Measurements from ENCODE around the gene TNPO3. TPM values are rescaled to one million over a fixed set of nuclear protein-coding genes. Genes with fewer than 3 reads are reported as not detected.

Gene TNPO3
- polyA plus RNA-seq, 1 of the 3 experiments (the other 2 are of a cell fraction), result 27.8 TPM

DNA sequence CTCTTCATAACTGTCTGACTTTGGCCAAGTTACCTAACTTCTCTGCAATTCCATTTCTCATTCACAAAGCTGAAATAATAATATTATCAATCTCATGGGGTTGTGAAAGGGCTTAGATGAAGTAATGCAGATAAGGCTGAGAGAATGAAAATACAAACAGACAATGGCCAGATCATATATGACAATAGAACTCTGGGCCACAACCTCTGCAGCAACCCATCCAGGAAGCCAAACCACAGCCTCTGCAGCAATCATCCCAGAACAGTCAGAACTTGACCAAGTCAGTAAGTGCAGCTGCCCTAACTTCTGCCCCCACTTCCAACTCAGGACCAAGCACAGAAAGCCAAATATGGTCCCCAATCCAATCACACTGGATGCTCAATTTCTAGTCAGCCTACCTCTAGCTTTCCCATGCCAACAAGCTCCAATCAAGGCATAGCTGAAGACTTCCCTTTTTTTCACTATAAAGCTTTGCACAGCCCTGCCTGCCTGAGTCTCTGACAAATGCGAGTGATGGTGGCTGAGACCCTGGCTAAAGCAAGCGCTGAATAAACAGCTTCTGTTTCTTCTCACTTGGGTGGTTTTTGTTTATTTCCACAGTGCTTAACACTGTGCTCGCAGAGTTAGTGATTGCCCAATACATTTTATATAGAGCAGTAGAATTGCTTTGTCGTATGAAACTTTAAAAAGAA lies 34.8 kb upstream of the TNPO3 start:
- Histone ChIP-seq H3K36me3 (replicated peaks in 1 of 2; ENCODE audit: control insufficient read depth in 1 of 2, insufficient read depth in 2 of 2, low read length in 1 of 2) (no peaks in the 10 kb centered on the region), H3K4me1 (ENCODE audit: control insufficient read depth in 1 of 2, insufficient read depth in 2 of 2, low read depth in 1 of 2, low read length in 1 of 2) (no peaks in the 10 kb centered on the region; a peak in 1 of 4 replicates), H3K4me3 (ENCODE audit: low read depth in 2 of 2, low read length in 1 of 2) (no peak overlapping the region), H3K27ac (ENCODE audit: low read depth in 2 of 2, low read length in 1 of 2) (no peak overlapping the region), H2AFZ (ENCODE audit: low read depth) (no peak overlapping the region), H4K20me1 (ENCODE audit: insufficient read depth) (no peaks in the 10 kb centered on the region), H3K4me2 (no peak overlapping the region), H3K9me3 (no peaks in the 10 kb centered on the region), H3K9ac (no peak overlapping the region), H3F3A (replicated peaks; ENCODE audit: insufficient read depth) (no peaks in the 10 kb centered on the region), H3K79me2 (ENCODE audit: insufficient read depth) (no peaks in the 10 kb centered on the region), H3K9me2 (no peaks in the 10 kb centered on the region), H3K27me3 (ENCODE audit: insufficient read depth) (no peaks in the 10 kb centered on the region; the same call in 1 of the 2 replicates)
- WGBS (ENCODE audit: low lambda C conversion rate), result 67% methylated on average over 4 of the region's 4 CpGs
- no peak for DNase-seq
- no peak for TF ChIP-seq NRF1 (IDR thresholded peaks at IDR 0.05; ENCODE audit: low read depth, low read length)
- ChIA-PET POLR2A (interaction anchor here (0.8 to 1.1 kb wide), 2 partner anchors 8 to 35 kb away, joined by 3 read pairs; no protein-coding TSS in a partner anchor), CTCF (interaction anchor here (0.7 to 7.7 kb wide), 12 partner anchors 9 to 662 kb away, joined by 3 to 137 read pairs (median 8); partner anchors contain the start of gene KCP)

DNA sequence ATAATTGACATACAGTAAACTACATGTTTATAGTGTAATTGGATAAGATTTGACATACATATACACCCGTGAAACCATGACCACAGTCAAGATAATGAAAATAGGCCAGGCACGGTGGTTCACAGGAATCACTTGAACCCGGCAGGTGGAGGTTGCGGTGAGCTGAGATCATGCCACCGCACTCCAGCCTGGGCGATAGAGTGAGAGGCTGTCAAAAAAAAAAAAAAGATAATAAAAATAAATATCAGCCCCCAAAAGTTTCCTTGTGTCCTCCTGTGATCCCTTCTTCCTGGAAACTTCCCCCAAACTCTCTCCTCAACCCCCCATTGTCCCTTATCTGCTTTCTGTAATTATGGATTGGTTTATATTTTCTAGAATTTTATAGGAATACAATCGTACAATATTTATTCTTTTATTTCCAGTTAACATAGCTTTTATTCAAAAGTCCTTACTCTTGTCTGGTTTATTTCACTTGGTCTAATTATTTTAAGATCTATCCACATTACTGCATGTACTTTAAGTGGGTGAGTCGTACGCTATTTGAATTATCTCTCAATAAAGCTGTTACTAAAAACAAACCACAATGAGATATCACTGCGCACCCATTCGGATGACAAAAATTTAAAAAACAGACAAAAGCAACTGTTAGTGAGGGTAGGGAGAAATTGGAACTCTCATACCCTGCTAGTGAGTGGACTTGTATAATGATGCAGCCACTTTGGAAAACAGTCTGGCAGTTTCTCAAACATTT lies 30.1 kb upstream of the TNPO3 start:
- no peak overlapping the region for H2AFZ ChIP-seq (ENCODE audit: low read depth)
- H3K27ac ChIP-seq (ENCODE audit: low read depth in 2 of 2, low read length in 1 of 2), result no peak overlapping the region
- H4K20me1 ChIP-seq (ENCODE audit: insufficient read depth), result no peaks in the 10 kb centered on the region
- H3K4me3 ChIP-seq (ENCODE audit: low read depth in 2 of 2, low read length in 1 of 2), result no peak overlapping the region
- H3K36me3 ChIP-seq (replicated peaks in 1 of 2; ENCODE audit: control insufficient read depth in 1 of 2, insufficient read depth in 2 of 2, low read length in 1 of 2), result no peaks in the 10 kb centered on the region
- ChIA-PET CTCF (interaction anchor here (1.1 to 7.5 kb wide), 3 partner anchors 7 to 201 kb away, joined by 3 to 63 read pairs (median 3); no protein-coding TSS in a partner anchor), POLR2A (no interaction called here)
- H3K9me3 ChIP-seq, result no peaks in the 10 kb centered on the region
- 65% methylated on average over 11 of the region's 11 CpGs for WGBS (ENCODE audit: low lambda C conversion rate)
- H3K9ac ChIP-seq, result no peak overlapping the region
- TF ChIP-seq GABPA (IDR thresholded peaks at IDR 0.05; ENCODE audit: low read depth) (no peak), SMC3 (IDR thresholded peaks at IDR 0.05; ENCODE audit: low read depth, low read length) (no peak), JUND (IDR thresholded peaks at IDR 0.05) (no peak)
- TF ChIP-seq, protein P1, sequence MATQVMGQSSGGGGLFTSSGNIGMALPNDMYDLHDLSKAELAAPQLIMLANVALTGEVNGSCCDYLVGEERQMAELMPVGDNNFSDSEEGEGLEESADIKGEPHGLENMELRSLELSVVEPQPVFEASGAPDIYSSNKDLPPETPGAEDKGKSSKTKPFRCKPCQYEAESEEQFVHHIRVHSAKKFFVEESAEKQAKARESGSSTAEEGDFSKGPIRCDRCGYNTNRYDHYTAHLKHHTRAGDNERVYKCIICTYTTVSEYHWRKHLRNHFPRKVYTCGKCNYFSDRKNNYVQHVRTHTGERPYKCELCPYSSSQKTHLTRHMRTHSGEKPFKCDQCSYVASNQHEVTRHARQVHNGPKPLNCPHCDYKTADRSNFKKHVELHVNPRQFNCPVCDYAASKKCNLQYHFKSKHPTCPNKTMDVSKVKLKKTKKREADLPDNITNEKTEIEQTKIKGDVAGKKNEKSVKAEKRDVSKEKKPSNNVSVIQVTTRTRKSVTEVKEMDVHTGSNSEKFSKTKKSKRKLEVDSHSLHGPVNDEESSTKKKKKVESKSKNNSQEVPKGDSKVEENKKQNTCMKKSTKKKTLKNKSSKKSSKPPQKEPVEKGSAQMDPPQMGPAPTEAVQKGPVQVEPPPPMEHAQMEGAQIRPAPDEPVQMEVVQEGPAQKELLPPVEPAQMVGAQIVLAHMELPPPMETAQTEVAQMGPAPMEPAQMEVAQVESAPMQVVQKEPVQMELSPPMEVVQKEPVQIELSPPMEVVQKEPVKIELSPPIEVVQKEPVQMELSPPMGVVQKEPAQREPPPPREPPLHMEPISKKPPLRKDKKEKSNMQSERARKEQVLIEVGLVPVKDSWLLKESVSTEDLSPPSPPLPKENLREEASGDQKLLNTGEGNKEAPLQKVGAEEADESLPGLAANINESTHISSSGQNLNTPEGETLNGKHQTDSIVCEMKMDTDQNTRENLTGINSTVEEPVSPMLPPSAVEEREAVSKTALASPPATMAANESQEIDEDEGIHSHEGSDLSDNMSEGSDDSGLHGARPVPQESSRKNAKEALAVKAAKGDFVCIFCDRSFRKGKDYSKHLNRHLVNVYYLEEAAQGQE (IDR thresholded peaks at IDR 0.05; ENCODE audit: low read depth, low read length), result no peak
- DNase-seq, result no peak
- no peaks in the 10 kb centered on the region for H3K9me2 ChIP-seq
- no peaks in the 10 kb centered on the region for H3F3A ChIP-seq (replicated peaks; ENCODE audit: insufficient read depth)
- no peaks in the 10 kb centered on the region for H3K4me1 ChIP-seq (ENCODE audit: control insufficient read depth in 1 of 2, insufficient read depth in 2 of 2, low read depth in 1 of 2, low read length in 1 of 2)
- no peak overlapping the region for H3K4me2 ChIP-seq
- H3K79me2 ChIP-seq (ENCODE audit: insufficient read depth), result no peaks in the 10 kb centered on the region
- H3K27me3 ChIP-seq (ENCODE audit: insufficient read depth), result 0 out of 2 replicates have a peak, but pooled peaks cover 2% of the 10 kb centered on the region

Measured in SK-N-SH (cell line).